Memory B cell (primary cell): ENCODE measurements around the gene NUSAP1.
"Not testable (repeated sequence)": the region's sequence is repeated elsewhere in the genome, so short reads cannot be mapped to it uniquely, and the experiment has no call there.

Experiments used
- ATAC-seq: fragments of 150-1000 bp; cut with Tn5 transposase; 2 replicates; pipeline ENCODE4 v1.10.0; 2021; ENCODE audit warnings: low read depth, mild to moderate bottlenecking, moderate library complexity
- DNase-seq, 2 donors: peaks; one replicate each; pipeline ENCODE4 v3.0.0; 2022; ENCODE audit warnings: low spot score in 2 of 2
- H3K27ac Mint-ChIP-seq: one replicate; pipeline ENCODE4 v1.8.0; 2022; ENCODE audit warnings: mild to moderate bottlenecking, moderate library complexity, mixed read lengths
- H3K27me3 Mint-ChIP-seq: one replicate; pipeline ENCODE4 v1.8.0; 2022; ENCODE audit warnings: mixed read lengths
- H3K36me3 Mint-ChIP-seq: one replicate; pipeline ENCODE4 v1.8.0; 2022; ENCODE audit warnings: mild to moderate bottlenecking, mixed read lengths
- H3K4me1 Mint-ChIP-seq: one replicate; pipeline ENCODE4 v1.8.0; 2022; ENCODE audit warnings: mixed read lengths
- H3K4me3 Mint-ChIP-seq: one replicate; pipeline ENCODE4 v1.8.0; 2022; ENCODE audit warnings: mild to moderate bottlenecking, moderate library complexity, mixed read lengths
- H3K9me3 Mint-ChIP-seq: one replicate; pipeline ENCODE4 v1.8.0; 2022; ENCODE audit warnings: mixed read lengths

Gene NUSAP1

GRCh38 chr15:41332194-41333025, at the start of gene NUSAP1, which contains the start of gene OIP5:
TSS of gene NUSAP1 (plus strand) at chr15:41332881. CDS start at chr15:41332958, 77 bp downstream.
TSS of gene OIP5 (minus strand) at chr15:41332591. CDS start at chr15:41332561, 30 bp downstream.
- Mint-ChIP-seq H3K27me3 (no peaks in the 10 kb centered on the region), H3K4me3 (peak within 1 kb of the TSS; percentile 92), H3K9me3 (no peaks in the 10 kb centered on the region), H3K27ac (peak within 1 kb of the TSS; percentile 85), H3K36me3 (no peaks in the 10 kb centered on the region), H3K4me1 (peaks cover 16% of the 10 kb centered on the region)
- ATAC-seq (peak; percentile 88), DNase-seq (peak; percentile 85 to 94)

GRCh38 chr15:41282980-41283652, 49.6 kb upstream of the NUSAP1 start:
- Mint-ChIP-seq H3K36me3 (peaks cover 15% of the 10 kb centered on the region), H3K4me3 (peak overlapping the region; percentile 98), H3K27ac (peak overlapping the region; percentile 96), H3K4me1 (peaks cover 23% of the 10 kb centered on the region)
- DNase-seq, result peak in 1 of 2 donors; percentile 2
- not testable (repeated sequence) for H3K27me3 Mint-ChIP-seq, H3K9me3 Mint-ChIP-seq, ATAC-seq

- peak; percentile 93 for ATAC-seq
- H3K27me3 Mint-ChIP-seq, result no peaks in the 10 kb centered on the region
- H3K4me1 Mint-ChIP-seq, result peaks cover 25% of the 10 kb centered on the region
- peak overlapping the region; percentile 98 for H3K4me3 Mint-ChIP-seq
- H3K27ac Mint-ChIP-seq, result peak overlapping the region; percentile 96
- peak; percentile 94 to 95 for DNase-seq
- peaks cover 13% of the 10 kb centered on the region for H3K36me3 Mint-ChIP-seq
- no peaks in the 10 kb centered on the region for H3K9me3 Mint-ChIP-seq
Observed at GRCh38 chr15:41283653-41284426, 48.8 kb upstream of the NUSAP1 start.

GRCh38 chr15:41284427-41285177, 48.1 kb upstream of the NUSAP1 start:
- H3K4me1 Mint-ChIP-seq, result peaks cover 26% of the 10 kb centered on the region
- peak overlapping the region; percentile 98 for H3K4me3 Mint-ChIP-seq
- DNase-seq (peak in 1 of 2 donors; percentile 22), ATAC-seq (no peak)
- no peaks in the 10 kb centered on the region for H3K27me3 Mint-ChIP-seq
- H3K9me3 Mint-ChIP-seq, result no peaks in the 10 kb centered on the region
- H3K27ac Mint-ChIP-seq, result peak overlapping the region; percentile 96
- peaks cover 13% of the 10 kb centered on the region for H3K36me3 Mint-ChIP-seq

GRCh38 chr15:41285285-41285684, 47.4 kb upstream of the NUSAP1 start:
- no peak for DNase-seq
- ATAC-seq, result no peak
- peak overlapping the region; percentile 98 for H3K4me3 Mint-ChIP-seq
- H3K27me3 Mint-ChIP-seq, result no peaks in the 10 kb centered on the region
- peaks cover 12% of the 10 kb centered on the region for H3K36me3 Mint-ChIP-seq
- H3K27ac Mint-ChIP-seq, result peak overlapping the region; percentile 96
- H3K4me1 Mint-ChIP-seq, result peaks cover 26% of the 10 kb centered on the region
- H3K9me3 Mint-ChIP-seq, result no peaks in the 10 kb centered on the region

- Mint-ChIP-seq H3K4me3 (no peak overlapping the region), H3K27me3 (no peaks in the 10 kb centered on the region), H3K36me3 (peaks cover 12% of the 10 kb centered on the region), H3K27ac (no peak overlapping the region), H3K4me1 (peaks cover 37% of the 10 kb centered on the region), H3K9me3 (no peaks in the 10 kb centered on the region)
- DNase-seq (no peak), ATAC-seq (no peak)
Observed at GRCh38 chr15:41286665-41287333, 45.9 kb upstream of the NUSAP1 start.

GRCh38 chr15:41288464-41288863, 44.2 kb upstream of the NUSAP1 start:
- ATAC-seq, result no peak
- Mint-ChIP-seq H3K36me3 (peaks cover 12% of the 10 kb centered on the region), H3K9me3 (no peaks in the 10 kb centered on the region), H3K4me1 (peaks cover 30% of the 10 kb centered on the region), H3K27ac (no peak overlapping the region), H3K4me3 (no peak overlapping the region), H3K27me3 (no peaks in the 10 kb centered on the region)
- DNase-seq, result no peak

- H3K36me3 Mint-ChIP-seq, result peaks cover 16% of the 10 kb centered on the region
- ATAC-seq (no peak), DNase-seq (no peak)
- H3K9me3 Mint-ChIP-seq, result no peaks in the 10 kb centered on the region
- no peak overlapping the region for H3K4me3 Mint-ChIP-seq
- H3K4me1 Mint-ChIP-seq, result peaks cover 28% of the 10 kb centered on the region
- H3K27ac Mint-ChIP-seq, result no peak overlapping the region
- H3K27me3 Mint-ChIP-seq, result no peaks in the 10 kb centered on the region
Observed at GRCh38 chr15:41289953-41290352, 42.7 kb upstream of the NUSAP1 start.

GRCh38 chr15:41291065-41291631, 41.5 kb upstream of the NUSAP1 start:
- peak overlapping the region; percentile 78 for H3K27ac Mint-ChIP-seq
- peaks cover 22% of the 10 kb centered on the region for H3K4me1 Mint-ChIP-seq
- no peaks in the 10 kb centered on the region for H3K27me3 Mint-ChIP-seq
- no peaks in the 10 kb centered on the region for H3K9me3 Mint-ChIP-seq
- DNase-seq (peak; percentile 21 to 54), ATAC-seq (peak; percentile 90)
- H3K36me3 Mint-ChIP-seq, result peaks cover 12% of the 10 kb centered on the region
- H3K4me3 Mint-ChIP-seq, result peak overlapping the region; percentile 21

GRCh38 chr15:41292521-41292920, 40.2 kb upstream of the NUSAP1 start:
- ATAC-seq (no peak), DNase-seq (no peak)
- Mint-ChIP-seq H3K27ac (peak overlapping the region; percentile 78), H3K4me1 (peaks cover 20% of the 10 kb centered on the region), H3K4me3 (no peak overlapping the region), H3K9me3 (no peaks in the 10 kb centered on the region), H3K36me3 (peaks cover 11% of the 10 kb centered on the region), H3K27me3 (no peaks in the 10 kb centered on the region)

GRCh38 chr15:41301139-41301538, 31.5 kb upstream of the NUSAP1 start:
- H3K27me3 Mint-ChIP-seq, H3K4me3 Mint-ChIP-seq, DNase-seq, ATAC-seq, H3K27ac Mint-ChIP-seq, H3K9me3 Mint-ChIP-seq: not testable (repeated sequence)
- Mint-ChIP-seq H3K4me1 (peaks cover 14% of the 10 kb centered on the region), H3K36me3 (peaks cover 12% of the 10 kb centered on the region)

GRCh38 chr15:41301587-41301986, 31.1 kb upstream of the NUSAP1 start:
- ATAC-seq (no peak), DNase-seq (no peak)
- peaks cover 14% of the 10 kb centered on the region for H3K4me1 Mint-ChIP-seq
- peaks cover 12% of the 10 kb centered on the region for H3K36me3 Mint-ChIP-seq
- H3K27me3 Mint-ChIP-seq, result no peaks in the 10 kb centered on the region
- H3K9me3 Mint-ChIP-seq, result no peaks in the 10 kb centered on the region
- H3K27ac Mint-ChIP-seq, result no peak overlapping the region
- no peak overlapping the region for H3K4me3 Mint-ChIP-seq
